Measurements from ENCODE around the gene SLC25A23.

SLC25A23 gene

GRCh38 chr19:6412447-6413091 lies 47.0 kb downstream of the SLC25A23 start:
- POLR2A ChIA-PET: no interaction called here
- CTCF ChIA-PET: interaction anchor here (1.0 kb wide), 1 partner anchor 20 kb away, joined by 5 read pairs; the partner anchor contains the start of gene GTF2F1
- Histone ChIP-seq H3K27ac (ENCODE audit: extremely low read depth, low read depth, low read length) (no peak overlapping the region), H3K4me1 (ENCODE audit: control insufficient read depth, insufficient read depth, low read length) (no peaks in the 10 kb centered on the region), H3K9me3 (ENCODE audit: control insufficient read depth, insufficient read depth, low read depth, low read length) (no peaks in the 10 kb centered on the region), H3K4me3 (ENCODE audit: low read depth, low read length) (no peak overlapping the region), H3K36me3 (ENCODE audit: control insufficient read depth in 2 of 2, insufficient read depth in 1 of 2, low read length in 2 of 2) (peaks cover 3 to 40% of the 10 kb centered on the region in 2 experiments; a peak in 2 of 3 replicates)
- TF ChIP-seq AEBP2 (tag by site-specific recombination; IDR thresholded peaks at IDR 0.05; ENCODE audit: borderline replicate concordance) (no peak), ZNF426 (tag by site-specific recombination; IDR thresholded peaks at IDR 0.05) (no peak), ZNF777 (tag by site-specific recombination; IDR thresholded peaks at IDR 0.05; ENCODE audit: borderline replicate concordance) (no peak), ZSCAN23 (tag by site-specific recombination; IDR thresholded peaks at IDR 0.05) (no peak), ZIC2 (tag by site-specific recombination; IDR thresholded peaks at IDR 0.05) (no peak), ZNF2 (tag by site-specific recombination; IDR thresholded peaks at IDR 0.05) (peak; percentile 93), KLF16 (tag by site-specific recombination; IDR thresholded peaks at IDR 0.05) (no peak), ZNF341 (tag by site-specific recombination; IDR thresholded peaks at IDR 0.05; ENCODE audit: low read depth) (0 out of 2 replicates have a peak, but pooled peaks have one; percentile 17), SCRT1 (tag by site-specific recombination; IDR thresholded peaks at IDR 0.05; ENCODE audit: borderline replicate concordance) (peak; percentile 49; the same call in 1 of the 2 replicates), ZNF221 (tag by site-specific recombination; IDR thresholded peaks at IDR 0.05; ENCODE audit: borderline replicate concordance) (no peak), ZNF610 (tag by site-specific recombination; IDR thresholded peaks at IDR 0.05; ENCODE audit: borderline replicate concordance) (no peak), ZSCAN30 (tag by site-specific recombination; IDR thresholded peaks at IDR 0.05) (peak; percentile 59; the same call in 1 of the 2 replicates), ZNF37A (tag by site-specific recombination; IDR thresholded peaks at IDR 0.05) (no peak), BCL11A (tag by site-specific recombination; IDR thresholded peaks at IDR 0.05; ENCODE audit: low read depth) (no peak), SP7 (tag by site-specific recombination; IDR thresholded peaks at IDR 0.05) (no peak), ZNF174 (tag by site-specific recombination; IDR thresholded peaks at IDR 0.05) (no peak), ZSCAN4 (tag by site-specific recombination; IDR thresholded peaks at IDR 0.05) (no peak), ZBTB44 (tag by site-specific recombination; IDR thresholded peaks at IDR 0.05) (peak; percentile 42; the same call in 1 of the 2 replicates), ZNF350 (tag by site-specific recombination; IDR thresholded peaks at IDR 0.05) (no peak), HOXC10 (CRISPR knock-in tag; IDR thresholded peaks at IDR 0.05) (no peak), ZNF830 (tag by site-specific recombination; IDR thresholded peaks at IDR 0.05; ENCODE audit: low read depth) (no peak), GLI4 (tag by site-specific recombination; IDR thresholded peaks at IDR 0.05) (no peak), ZNF768 (tag by site-specific recombination; IDR thresholded peaks at IDR 0.05) (no peak), ZNF16 (tag by site-specific recombination; IDR thresholded peaks at IDR 0.05; ENCODE audit: low read depth) (no peak), ZBTB7A (tag by site-specific recombination; IDR thresholded peaks at IDR 0.05; ENCODE audit: low read depth) (no peak), ZNF488 (tag by site-specific recombination; IDR thresholded peaks at IDR 0.05) (no peak), PRDM10 (tag by site-specific recombination; IDR thresholded peaks at IDR 0.05) (no peak)

All from HEK293 (cell line).